ACC112 (cell line): ENCODE results near the gene BNIPL.

Experiments used
- H2AFZ ChIP-seq: fragments of 200-600 bp; sonication (generic); one replicate; pipeline ENCODE4 v1.6.0; 2017; ENCODE audit warnings: antibody characterized with exemption, low read length; ENCODE audit not compliant: unreplicated experiment
- H3K27ac ChIP-seq: fragments of 200-600 bp; sonication (generic); 2 replicates; pipeline ENCODE4 v1.5.1; 2014; ENCODE audit warnings: low read depth, mild to moderate bottlenecking, antibody characterized with exemption, low read length, moderate library complexity
- H3K27me3 ChIP-seq: fragments of 200-600 bp; sonication (generic); 2 replicates; pipeline ENCODE4 v1.6.1; 2014; ENCODE audit warnings: mild to moderate bottlenecking, antibody characterized with exemption, low read length, moderate library complexity, mixed read lengths; ENCODE audit not compliant: insufficient read depth
- H3K36me3 ChIP-seq: fragments of 200-600 bp; sonication (generic); 2 replicates; pipeline ENCODE4 v1.6.1; 2016; ENCODE audit warnings: mild to moderate bottlenecking, antibody characterized with exemption, low read length, moderate library complexity, mixed read lengths; ENCODE audit not compliant: insufficient read depth
- H3K4me1 ChIP-seq: fragments of 200-600 bp; sonication (generic); one replicate; pipeline ENCODE4 v1.6.1; 2016; ENCODE audit warnings: low read length, mixed read lengths; ENCODE audit not compliant: insufficient read depth, unreplicated experiment, control insufficient read depth
- H3K4me3 ChIP-seq: fragments of 200-600 bp; sonication (generic); 2 replicates; pipeline ENCODE4 v1.5.1; 2014; ENCODE audit warnings: mild to moderate bottlenecking, low read depth, low read length
- H3K79me2 ChIP-seq: fragments of 200-600 bp; sonication (generic); one replicate; pipeline ENCODE4 v1.6.0; 2016; ENCODE audit warnings: low read length; ENCODE audit not compliant: control insufficient read depth, unreplicated experiment, insufficient read depth

The BNIPL gene

GRCh38 chr1:151072224-151072623 is 35.8 kb downstream of the BNIPL start:
- peak overlapping the region; percentile 87; the same call in 1 of the 2 replicates for H3K4me3 ChIP-seq
- peak overlapping the region; percentile 97; the same call in 1 of the 2 replicates for H3K27ac ChIP-seq
- no peaks in the 10 kb centered on the region for H3K27me3 ChIP-seq
- H3K4me1 ChIP-seq: peaks cover 24% of the 10 kb centered on the region
- peaks cover 25% of the 10 kb centered on the region for H3K79me2 ChIP-seq
- peaks cover 3% of the 10 kb centered on the region; the same call in 1 of the 2 replicates for H3K36me3 ChIP-seq
- H2AFZ ChIP-seq: no peak overlapping the region

GRCh38 chr1:151085953-151086559 is 49.7 kb downstream of the BNIPL start:
- Histone ChIP-seq H3K36me3 (no peaks in the 10 kb centered on the region), H3K27ac (no peak overlapping the region), H3K4me3 (no peak overlapping the region), H3K4me1 (no peaks in the 10 kb centered on the region), H2AFZ (no peak overlapping the region), H3K79me2 (no peaks in the 10 kb centered on the region), H3K27me3 (no peaks in the 10 kb centered on the region)
